Endometrial microvascular endothelial cells (primary cell): ENCODE results near the gene ODR4. TPM values are rescaled to one million over a fixed set of nuclear protein-coding genes. Genes with fewer than 3 reads are reported as not detected.
"Not testable (repeated sequence)": the region's sequence is repeated elsewhere in the genome, so short reads cannot be mapped to it uniquely, and the experiment has no call there.

ENCODE experiments used
- in situ Hi-C: cut with HindIII; loops from 2 replicates; pipeline ENCODE4 v1.10.0; 2017; ENCODE audit warnings: low sequenced_read_pairs, low pct_unique_long_range_greater_than_20kb; ENCODE audit errors: inconsistent ontology term
- total RNA-seq: library from RNA; depleted of rRNA; stranded (reverse); fragments of >200 nt; gene quantifications from one replicate; pipeline ENCODE4 v1.2.3, GENCODE V29; 2015; ENCODE audit errors: inconsistent ontology term

Gene ODR4
- total RNA-seq: 10.5 TPM

GRCh38 chr1:186375152-186375928 lies at the start of gene ODR4, which contains the start of gene TPR:
ODR4 (plus strand) TSS chr1:186375838; CDS start chr1:186379786, 3,948 bp downstream.
TPR (minus strand) TSS chr1:186375253; CDS start chr1:186375028, 225 bp downstream.
- in situ Hi-C loops: no loop called here

GRCh38 chr1:186326009-186326408 lies 49.6 kb upstream of the ODR4 start:
- in situ Hi-C loops: no loop called here

- in situ Hi-C loops: no loop called here
Measured at GRCh38 chr1:186327331-186327730, 48.3 kb upstream of the ODR4 start.

- in situ Hi-C loops: no loop called here
Measured at GRCh38 chr1:186330758-186331157, 44.9 kb upstream of the ODR4 start.

- in situ Hi-C loops: no loop called here
Measured at GRCh38 chr1:186337554-186337953, 38.1 kb upstream of the ODR4 start.

GRCh38 chr1:186340772-186341171 lies 34.9 kb upstream of the ODR4 start:
- in situ Hi-C loops: no loop called here

GRCh38 chr1:186347837-186348691 lies 27.6 kb upstream of the ODR4 start:
- in situ Hi-C loops: not testable (repeated sequence)

- in situ Hi-C loops: no loop called here
Measured at GRCh38 chr1:186374303-186375151, 1.1 kb upstream of the ODR4 start.

- in situ Hi-C loops: no loop called here
Measured at GRCh38 chr1:186375929-186376319, 286 bp downstream of the ODR4 start.

- in situ Hi-C loops: no loop called here
Measured at GRCh38 chr1:186386725-186387383, 11.2 kb downstream of the ODR4 start.

- in situ Hi-C loops: no loop called here
Measured at GRCh38 chr1:186390925-186391324, 15.3 kb downstream of the ODR4 start.

GRCh38 chr1:186391841-186392240 lies 16.2 kb downstream of the ODR4 start:
- in situ Hi-C loops: no loop called here

GRCh38 chr1:186392711-186393110 lies 17.1 kb downstream of the ODR4 start:
- in situ Hi-C loops: not testable (repeated sequence)

- in situ Hi-C loops: not testable (repeated sequence)
Measured at GRCh38 chr1:186401446-186401845, 25.8 kb downstream of the ODR4 start.

- in situ Hi-C loops: no loop called here
Measured at GRCh38 chr1:186403632-186404031, 28.0 kb downstream of the ODR4 start.

- in situ Hi-C loops: no loop called here
Measured at GRCh38 chr1:186404454-186405051, 28.9 kb downstream of the ODR4 start.

- in situ Hi-C loops: no loop called here
Measured at GRCh38 chr1:186409091-186409490, 33.5 kb downstream of the ODR4 start.

GRCh38 chr1:186413319-186413718 lies 37.7 kb downstream of the ODR4 start:
- in situ Hi-C loops: no loop called here
